RWPE1 (cell line): ENCODE measurements around the gene CDH12.

ENCODE experiments used
- CTCF ChIA-PET: fragments of 350-600 bp; sonication (Branson Sonifier 250); formaldehyde crosslinking; extraction: SDS; loops from one replicate; lab custom pipeline; 2021; lab: Yijun Ruan, JAX
- POLR2A ChIA-PET: fragments of 400-600 bp; formaldehyde crosslinking; extraction: SDS; loops from one replicate; lab custom pipeline; 2020; ENCODE audit warnings: antibody characterized with exemption; ENCODE audit not compliant: low non-redundant PET; lab: Yijun Ruan, JAX
- DNase-seq: peaks from one replicate; pipeline ENCODE4 v3.0.0; 2012; ENCODE audit warnings: low spot score
- H3K27ac ChIP-seq: fragments of 450-650 bp; 2 replicates; pipeline ENCODE4 v1.5.1; 2017
- CTCF ChIP-seq: fragments of 450-650 bp; conservative IDR thresholded peaks from 2 replicates; pipeline ENCODE4 v1.5.1; 2017; ENCODE audit warnings: low read depth, mild to moderate bottlenecking

The CDH12 gene

GRCh38 chr5:22594491-22594890 lies 258.7 kb downstream of the CDH12 start:
- DNase-seq, result no peak
- CTCF ChIA-PET, result no interaction called here
- H3K27ac ChIP-seq, result no peak overlapping the region
- POLR2A ChIA-PET, result no interaction called here
- TF ChIP-seq CTCF, result no peak

- CTCF ChIA-PET, result interaction anchor here (0.7 kb wide), 1 partner anchor 93 kb away, joined by 3 read pairs; no protein-coding TSS in a partner anchor
- H3K27ac ChIP-seq, result no peak overlapping the region
- DNase-seq, result no peak
- no peak for TF ChIP-seq CTCF
- POLR2A ChIA-PET, result no interaction called here
Observed at GRCh38 chr5:22593592-22593991, 259.6 kb downstream of the CDH12 start.

- no peak for TF ChIP-seq CTCF
- POLR2A ChIA-PET, result no interaction called here
- DNase-seq, result no peak
- CTCF ChIA-PET, result no interaction called here
- H3K27ac ChIP-seq, result no peak overlapping the region
Observed at GRCh38 chr5:22591461-22591860, 261.7 kb downstream of the CDH12 start.

GRCh38 chr5:22590677-22591268 lies 262.4 kb downstream of the CDH12 start:
- POLR2A ChIA-PET, result no interaction called here
- no peak for TF ChIP-seq CTCF
- no peak overlapping the region for H3K27ac ChIP-seq
- CTCF ChIA-PET, result no interaction called here
- no peak for DNase-seq

- no peak for TF ChIP-seq CTCF
- ChIA-PET CTCF (no interaction called here), POLR2A (no interaction called here)
- no peak for DNase-seq
- no peak overlapping the region for H3K27ac ChIP-seq
Observed at GRCh38 chr5:22577711-22578110, 275.4 kb downstream of the CDH12 start.

GRCh38 chr5:22577006-22577405 lies 276.1 kb downstream of the CDH12 start:
- no peak for DNase-seq
- POLR2A ChIA-PET, result no interaction called here
- CTCF ChIA-PET, result no interaction called here
- TF ChIP-seq CTCF, result no peak
- no peak overlapping the region for H3K27ac ChIP-seq

- TF ChIP-seq CTCF, result no peak
- no peak overlapping the region for H3K27ac ChIP-seq
- ChIA-PET CTCF (interaction anchor here (1.1 kb wide), 1 partner anchor 93 kb away, joined by 4 read pairs; no protein-coding TSS in a partner anchor), POLR2A (no interaction called here)
- DNase-seq, result peak; percentile 36
Observed at GRCh38 chr5:22572941-22573340, 280.2 kb downstream of the CDH12 start.
